ENCODE measurements around the gene TP53RK.

The TP53RK gene

DNA sequence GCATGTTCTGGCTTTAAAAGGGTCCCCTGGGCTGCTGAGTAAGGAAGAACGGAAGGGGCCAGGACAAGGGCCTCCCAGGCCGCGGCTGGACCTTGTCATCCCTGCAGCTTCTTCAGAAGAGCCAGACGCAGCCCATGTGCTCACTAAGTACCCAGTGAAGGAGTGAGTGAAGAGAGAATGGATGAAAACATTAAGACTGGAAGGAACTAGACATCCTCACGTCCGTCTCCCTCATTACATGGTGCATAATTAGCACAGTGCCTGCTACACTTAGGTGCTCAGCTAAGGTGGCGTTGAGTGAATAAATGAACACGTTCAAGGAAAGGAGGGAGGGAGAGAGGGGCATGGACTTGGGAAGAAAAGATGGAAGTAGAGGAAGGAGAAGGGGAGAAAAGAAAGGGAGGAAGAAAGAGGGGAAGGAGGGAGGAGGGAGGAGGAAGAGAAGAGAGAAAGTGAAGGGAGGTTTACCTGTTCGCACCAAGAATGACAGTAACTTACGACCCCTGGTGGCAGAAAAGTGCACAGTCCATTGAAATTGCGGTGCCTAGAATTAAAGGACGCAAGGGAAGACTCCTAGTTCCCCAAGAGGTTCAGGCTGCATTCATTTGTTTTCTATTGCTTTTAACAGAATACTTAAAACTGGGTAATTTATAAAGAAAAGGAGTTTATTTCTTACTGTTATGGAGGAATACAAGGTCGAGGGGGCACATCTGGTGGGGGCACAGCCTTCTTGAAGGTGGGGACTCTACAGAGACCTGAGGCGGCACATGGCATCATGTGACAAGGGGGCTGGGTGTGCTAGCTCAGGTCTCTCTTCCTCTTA lies 8.0 kb downstream of the TP53RK start (continued):
- TF ChIP-seq PRDM1 (tag by site-specific recombination; IDR thresholded peaks at IDR 0.05) (peak; percentile 92), TCF7L2 (IDR thresholded peaks at IDR 0.05; ENCODE audit: borderline replicate concordance, low read depth, low read length) (no peak), OSR2 (tag by site-specific recombination; IDR thresholded peaks at IDR 0.05) (no peak), ZSCAN23 (tag by site-specific recombination; IDR thresholded peaks at IDR 0.05) (no peak), ZBTB48 (tag by site-specific recombination; IDR thresholded peaks at IDR 0.05) (peak; percentile 41; the same call in 1 of the 2 replicates), ZNF664 (tag by site-specific recombination; IDR thresholded peaks at IDR 0.05) (peak; percentile 98), GLI2 (tag by site-specific recombination; IDR thresholded peaks at IDR 0.05; ENCODE audit: borderline replicate concordance, low read depth) (no peak), PRDM4 (tag by site-specific recombination; IDR thresholded peaks at IDR 0.05) (no peak), ZNF549 (tag by site-specific recombination; IDR thresholded peaks at IDR 0.05) (no peak), ZNF48 (tag by site-specific recombination; IDR thresholded peaks at IDR 0.05) (no peak), ZNF366 (tag by site-specific recombination; conservative IDR thresholded peaks at IDR 0.05) (peak; percentile 99), KLF16 (tag by site-specific recombination; IDR thresholded peaks at IDR 0.05) (0 out of 2 replicates have a peak, but pooled peaks have one; percentile 25), SALL2 (tag by site-specific recombination; IDR thresholded peaks at IDR 0.05; ENCODE audit: borderline replicate concordance) (no peak), ZNF768 (tag by site-specific recombination; IDR thresholded peaks at IDR 0.05) (no peak), SCRT2 (tag by site-specific recombination; IDR thresholded peaks at IDR 0.05) (peak; percentile 83), ZNF211 (tag by site-specific recombination; IDR thresholded peaks at IDR 0.05; ENCODE audit: low read depth) (no peak)
- TF ChIP-seq, protein P1, sequence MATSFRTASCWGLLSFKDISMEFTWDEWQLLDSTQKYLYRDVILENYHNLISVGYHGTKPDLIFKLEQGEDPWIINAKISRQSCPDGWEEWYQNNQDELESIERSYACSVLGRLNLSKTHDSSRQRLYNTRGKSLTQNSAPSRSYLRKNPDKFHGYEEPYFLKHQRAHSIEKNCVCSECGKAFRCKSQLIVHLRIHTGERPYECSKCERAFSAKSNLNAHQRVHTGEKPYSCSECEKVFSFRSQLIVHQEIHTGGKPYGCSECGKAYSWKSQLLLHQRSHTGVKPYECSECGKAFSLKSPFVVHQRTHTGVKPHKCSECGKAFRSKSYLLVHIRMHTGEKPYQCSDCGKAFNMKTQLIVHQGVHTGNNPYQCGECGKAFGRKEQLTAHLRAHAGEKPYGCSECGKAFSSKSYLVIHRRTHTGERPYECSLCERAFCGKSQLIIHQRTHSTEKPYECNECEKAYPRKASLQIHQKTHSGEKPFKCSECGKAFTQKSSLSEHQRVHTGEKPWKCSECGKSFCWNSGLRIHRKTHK (tag by site-specific recombination; IDR thresholded peaks at IDR 0.05), result no peak
- TF ChIP-seq, protein P2, sequence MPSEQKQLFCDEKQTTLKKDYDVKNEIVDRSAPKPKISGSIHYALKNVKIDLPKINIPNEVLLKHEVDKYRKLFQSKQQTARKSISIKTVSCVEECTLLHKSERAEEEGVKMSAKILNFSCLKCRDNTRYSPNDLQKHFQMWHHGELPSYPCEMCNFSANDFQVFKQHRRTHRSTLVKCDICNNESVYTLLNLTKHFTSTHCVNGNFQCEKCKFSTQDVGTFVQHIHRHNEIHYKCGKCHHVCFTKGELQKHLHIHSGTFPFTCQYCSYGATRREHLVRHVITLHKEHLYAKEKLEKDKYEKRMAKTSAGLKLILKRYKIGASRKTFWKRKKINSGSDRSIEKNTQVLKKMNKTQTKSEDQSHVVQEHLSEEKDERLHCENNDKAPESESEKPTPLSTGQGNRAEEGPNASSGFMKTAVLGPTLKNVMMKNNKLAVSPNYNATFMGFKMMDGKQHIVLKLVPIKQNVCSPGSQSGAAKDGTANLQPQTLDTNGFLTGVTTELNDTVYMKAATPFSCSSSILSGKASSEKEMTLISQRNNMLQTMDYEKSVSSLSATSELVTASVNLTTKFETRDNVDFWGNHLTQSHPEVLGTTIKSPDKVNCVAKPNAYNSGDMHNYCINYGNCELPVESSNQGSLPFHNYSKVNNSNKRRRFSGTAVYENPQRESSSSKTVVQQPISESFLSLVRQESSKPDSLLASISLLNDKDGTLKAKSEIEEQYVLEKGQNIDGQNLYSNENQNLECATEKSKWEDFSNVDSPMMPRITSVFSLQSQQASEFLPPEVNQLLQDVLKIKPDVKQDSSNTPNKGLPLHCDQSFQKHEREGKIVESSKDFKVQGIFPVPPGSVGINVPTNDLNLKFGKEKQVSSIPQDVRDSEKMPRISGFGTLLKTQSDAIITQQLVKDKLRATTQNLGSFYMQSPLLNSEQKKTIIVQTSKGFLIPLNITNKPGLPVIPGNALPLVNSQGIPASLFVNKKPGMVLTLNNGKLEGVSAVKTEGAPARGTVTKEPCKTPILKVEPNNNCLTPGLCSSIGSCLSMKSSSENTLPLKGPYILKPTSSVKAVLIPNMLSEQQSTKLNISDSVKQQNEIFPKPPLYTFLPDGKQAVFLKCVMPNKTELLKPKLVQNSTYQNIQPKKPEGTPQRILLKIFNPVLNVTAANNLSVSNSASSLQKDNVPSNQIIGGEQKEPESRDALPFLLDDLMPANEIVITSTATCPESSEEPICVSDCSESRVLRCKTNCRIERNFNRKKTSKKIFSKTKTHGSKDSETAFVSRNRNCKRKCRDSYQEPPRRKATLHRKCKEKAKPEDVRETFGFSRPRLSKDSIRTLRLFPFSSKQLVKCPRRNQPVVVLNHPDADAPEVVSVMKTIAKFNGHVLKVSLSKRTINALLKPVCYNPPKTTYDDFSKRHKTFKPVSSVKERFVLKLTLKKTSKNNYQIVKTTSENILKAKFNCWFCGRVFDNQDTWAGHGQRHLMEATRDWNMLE (tag by site-specific recombination; conservative IDR thresholded peaks at IDR 0.05; ENCODE audit: low read depth), result no peak
- TF ChIP-seq, protein P3, sequence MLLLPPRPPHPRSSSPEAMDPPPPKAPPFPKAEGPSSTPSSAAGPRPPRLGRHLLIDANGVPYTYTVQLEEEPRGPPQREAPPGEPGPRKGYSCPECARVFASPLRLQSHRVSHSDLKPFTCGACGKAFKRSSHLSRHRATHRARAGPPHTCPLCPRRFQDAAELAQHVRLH (tag by site-specific recombination; IDR thresholded peaks at IDR 0.05), result no peak
